Adipose tissue (tissue), 3 donors: ENCODE results near the gene MYRIP. TPM values are rescaled to one million over a fixed set of nuclear protein-coding genes. Genes with fewer than 3 reads are reported as not detected.

Experiments used
- H3K27ac ChIP-seq: one replicate; pipeline ENCODE4 v1.5.1; 2013; ENCODE audit warnings: low read depth, low read length
- WGBS, 3 donors: extraction: QIAGEN DNeasy Blood & Tissue Kit; methylation state at CpG; one replicate each; pipeline ENCODE4 v1.1.7; 2013; 5-methylcytosine and 5-hydroxymethylcytosine counted together
- polyA plus RNA-seq, 3 donors: library from polyadenylated mRNA; stranded (reverse); fragments of 200-250 nt; gene quantifications; one replicate each; pipeline ENCODE4 v1.2.3, GENCODE V29; 2013
- donor health status: healthy with polysubstance abuse.
- donor health status: Bipolar disorder and iron deficiency.
- donor health status: healthy.

MYRIP gene
- polyA plus RNA-seq, 3 donors = 1.1 to 3.1 (median 2.7) TPM

DNA sequence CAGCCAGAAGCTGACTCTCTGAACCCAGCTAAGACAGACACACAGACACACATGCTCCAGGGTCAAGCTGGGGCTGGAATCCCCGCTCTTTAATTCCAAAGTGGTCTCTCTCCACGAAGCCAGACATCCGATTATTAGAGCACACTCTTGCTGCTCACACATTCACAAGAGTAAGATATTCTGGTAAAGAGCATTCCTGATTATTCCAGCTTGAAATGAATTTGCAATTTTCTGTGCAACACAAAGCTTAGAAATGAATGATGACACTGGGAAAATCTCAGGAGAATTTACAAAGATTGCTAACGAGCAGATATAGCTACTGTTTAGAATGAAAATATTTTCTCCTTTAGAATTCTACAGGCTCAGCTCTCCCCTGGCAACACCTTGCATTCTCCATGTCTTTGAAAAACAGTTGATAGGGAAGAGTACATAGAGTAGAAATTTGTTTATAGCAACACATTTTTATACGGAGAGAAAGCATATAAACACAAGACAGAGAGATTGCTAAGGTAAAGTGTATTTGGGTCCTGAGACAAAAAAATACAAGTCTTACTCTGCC, 419.5 kb downstream of the MYRIP start:
- WGBS, 3 donors = 80 to 90% (median 81%) methylated on average over 5 of the region's 5 CpGs
- no peak overlapping the region for H3K27ac ChIP-seq

DNA sequence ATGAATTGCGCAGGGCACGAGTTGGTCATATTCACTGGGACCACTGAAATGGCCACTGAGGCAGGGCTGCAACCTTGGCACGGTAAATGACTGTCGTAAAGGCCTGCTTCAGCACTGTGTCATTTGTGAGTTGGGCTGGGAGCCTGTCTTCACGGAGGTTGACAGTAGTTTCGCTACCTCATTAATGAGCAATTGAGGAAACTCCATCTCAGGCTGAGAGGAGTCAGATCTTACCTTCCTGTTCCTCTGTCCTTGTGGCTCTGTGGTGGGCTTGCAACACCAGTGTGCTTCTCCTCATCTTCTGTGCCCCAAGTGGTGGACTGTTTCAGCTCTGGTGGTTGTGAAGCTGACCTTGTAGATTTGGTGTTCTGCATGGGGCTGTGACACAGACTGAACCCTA, 420.0 kb downstream of the MYRIP start:
- WGBS, 3 donors = 70 to 95% (median 78%) methylated on average over 6 of the region's 6 CpGs

DNA sequence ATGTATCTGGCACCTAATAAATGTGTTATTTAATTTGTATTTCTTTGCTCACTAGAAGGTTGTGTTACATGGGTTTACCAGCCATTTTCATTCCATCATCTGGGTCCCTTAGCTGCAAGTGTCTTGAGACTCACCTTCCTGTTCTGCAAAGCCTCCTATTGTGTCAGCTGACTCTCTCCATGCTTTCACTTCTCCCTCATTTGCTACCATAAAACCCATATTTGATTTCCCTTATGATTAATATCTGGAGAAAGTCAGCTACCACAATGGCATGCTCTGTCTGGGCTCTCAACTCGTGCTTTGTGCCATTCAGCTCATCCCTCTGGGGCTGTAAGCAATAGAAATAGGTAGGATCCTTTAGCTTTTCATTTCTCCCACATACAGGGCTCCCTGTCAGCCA, 420.6 kb downstream of the MYRIP start:
- WGBS, 3 donors = 74 to 83% (median 75%) methylated on average over 1 of the region's 1 CpG
- no peak overlapping the region for H3K27ac ChIP-seq

More for the DNA sequence above, 420.0 kb downstream of the MYRIP start:
- H3K27ac ChIP-seq = no peak overlapping the region

DNA sequence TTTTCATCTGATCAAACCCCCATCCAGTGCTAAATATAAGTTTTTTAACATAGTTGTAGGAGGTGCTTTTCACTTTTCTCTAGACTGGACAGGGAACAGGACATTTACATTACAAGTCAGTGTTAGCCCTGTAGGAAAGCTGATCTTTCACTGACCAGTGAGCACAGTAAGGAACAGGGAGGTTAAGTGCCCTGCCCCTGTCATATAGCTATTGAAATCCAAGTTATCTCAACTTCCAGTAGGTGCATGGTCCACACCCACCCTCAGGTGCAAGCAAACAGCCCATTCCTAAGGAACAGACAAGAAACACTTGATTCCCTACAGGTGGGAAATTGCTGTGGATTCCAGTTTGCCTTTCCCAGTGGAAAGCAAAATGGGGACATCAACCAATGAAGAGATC, 421.0 kb downstream of the MYRIP start:
- no peak overlapping the region for H3K27ac ChIP-seq

DNA sequence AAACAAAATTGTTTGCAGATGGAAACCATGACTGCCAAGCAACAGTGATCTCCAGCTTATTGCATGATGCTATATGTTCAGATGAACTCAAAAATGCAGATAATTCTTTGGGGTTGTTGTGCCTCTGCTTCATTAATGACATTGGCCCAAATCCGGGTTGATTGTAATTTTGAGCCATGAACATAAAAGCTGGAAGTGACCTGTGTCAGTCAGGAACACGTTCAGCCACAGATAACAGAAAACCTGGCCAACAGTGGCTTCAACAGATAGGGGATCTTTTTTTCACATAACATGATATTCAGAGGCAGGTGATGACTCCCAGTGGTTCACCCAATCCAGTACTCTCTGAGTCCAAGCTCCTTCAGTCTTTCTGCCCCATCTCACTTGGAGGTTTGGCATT, 423.2 kb downstream of the MYRIP start:
- 71 to 93% (median 85%) methylated on average over 2 of the region's 2 CpGs for WGBS, 3 donors
- no peak overlapping the region for H3K27ac ChIP-seq

DNA sequence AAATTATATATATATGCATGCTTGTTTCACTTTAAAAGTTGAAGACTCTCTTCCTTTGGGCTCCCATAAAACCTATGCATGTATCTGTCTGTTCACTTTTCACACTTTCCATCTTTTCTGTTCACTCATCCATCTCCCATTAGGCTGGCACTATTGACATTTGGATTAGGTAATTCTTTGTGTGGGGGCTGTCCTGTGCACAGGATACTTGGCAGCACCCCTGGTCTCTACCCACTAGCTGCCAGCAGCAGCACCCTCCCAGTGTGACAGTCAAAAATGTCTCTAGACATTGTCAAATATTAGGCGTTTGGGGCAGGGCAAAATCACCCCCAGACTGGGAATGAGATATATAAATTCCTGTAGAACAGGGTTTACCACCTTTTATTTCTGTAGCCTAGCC, 427.8 kb downstream of the MYRIP start:
- WGBS, 3 donors = 54 to 90% (median 87%) methylated on average over 1 of the region's 1 CpG

DNA sequence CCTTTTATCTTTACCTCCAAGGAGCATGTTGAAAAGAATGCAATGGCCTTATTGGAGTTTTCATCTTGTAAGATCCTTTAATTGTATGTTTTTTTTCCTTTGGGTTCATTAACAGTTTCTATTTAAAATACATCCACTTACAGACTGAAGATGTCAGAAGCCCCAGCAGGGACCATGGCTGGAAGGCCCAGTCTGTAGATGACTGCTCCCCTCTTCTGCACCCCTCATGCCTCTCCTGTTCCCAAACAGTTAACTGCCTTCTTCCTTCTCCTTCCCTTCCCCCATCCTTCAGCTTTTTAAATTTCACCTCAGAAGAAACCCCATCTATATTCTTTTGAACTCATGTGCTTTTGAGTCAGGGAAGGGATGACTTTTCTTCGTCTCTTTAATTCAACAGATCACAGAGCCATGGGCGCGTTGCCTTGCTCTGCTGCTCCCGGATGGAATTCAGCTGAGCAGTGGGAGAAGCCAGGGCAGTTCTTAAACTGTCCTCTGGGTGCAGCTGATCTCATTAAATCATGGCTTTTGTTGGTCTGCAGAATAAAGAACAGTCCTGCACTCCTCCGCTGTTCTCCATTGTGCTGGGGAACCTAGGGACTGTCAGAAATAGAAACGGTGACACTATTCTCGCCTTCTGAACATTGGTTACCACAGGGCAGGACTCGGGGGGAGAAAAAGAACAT, 428.6 kb downstream of the MYRIP start:
- WGBS, 3 donors = 63 to 78% (median 77%) methylated on average over 8 of the region's 8 CpGs
- no peak overlapping the region for H3K27ac ChIP-seq

More for the DNA sequence above, 427.8 kb downstream of the MYRIP start:
- no peak overlapping the region for H3K27ac ChIP-seq

DNA sequence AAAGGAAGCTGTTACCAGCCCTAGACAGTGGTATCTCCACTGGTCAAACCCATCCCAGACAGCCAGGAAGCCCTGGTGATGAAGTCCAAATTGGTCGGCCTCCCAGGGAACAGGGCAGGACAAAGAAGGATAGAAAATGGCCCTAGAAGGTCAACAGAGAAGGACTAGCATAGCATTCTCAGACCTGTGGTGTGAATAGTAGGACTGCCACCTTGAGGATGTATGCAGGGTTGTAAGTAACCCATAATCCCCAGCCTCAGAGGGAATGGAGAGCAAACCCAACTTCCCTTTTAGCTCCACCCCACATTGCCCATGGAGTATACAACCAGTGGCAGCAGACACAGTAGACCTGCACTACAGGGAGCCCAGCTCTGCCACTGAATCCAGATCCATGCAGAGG, 431.5 kb downstream of the MYRIP start:
- WGBS, 3 donors = 94 to 100% (median 100%) methylated on average over 1 of the region's 1 CpG
- H3K27ac ChIP-seq = no peak overlapping the region

DNA sequence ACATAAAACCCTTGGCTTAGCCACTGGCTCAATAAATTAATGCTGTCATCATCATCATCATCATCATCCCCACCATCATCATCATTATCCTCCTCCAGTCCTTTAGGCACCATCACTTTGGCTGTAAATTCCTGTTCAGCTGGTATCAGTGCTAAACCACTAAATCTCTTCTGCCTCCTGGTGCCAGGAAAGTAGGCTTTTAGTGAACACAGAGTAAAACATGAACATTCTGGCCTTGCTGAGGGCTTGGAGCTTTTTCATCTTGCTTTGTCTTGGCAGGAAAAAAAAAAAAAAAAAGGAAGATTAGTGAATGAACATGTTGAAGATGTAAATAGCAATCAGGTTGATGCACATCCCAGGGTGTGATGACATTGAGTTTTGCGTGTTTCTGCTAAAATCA, 432.8 kb downstream of the MYRIP start:
- WGBS, 3 donors = 93 to 95% (median 95%) methylated on average over 1 of the region's 1 CpG
- H3K27ac ChIP-seq = no peak overlapping the region

DNA sequence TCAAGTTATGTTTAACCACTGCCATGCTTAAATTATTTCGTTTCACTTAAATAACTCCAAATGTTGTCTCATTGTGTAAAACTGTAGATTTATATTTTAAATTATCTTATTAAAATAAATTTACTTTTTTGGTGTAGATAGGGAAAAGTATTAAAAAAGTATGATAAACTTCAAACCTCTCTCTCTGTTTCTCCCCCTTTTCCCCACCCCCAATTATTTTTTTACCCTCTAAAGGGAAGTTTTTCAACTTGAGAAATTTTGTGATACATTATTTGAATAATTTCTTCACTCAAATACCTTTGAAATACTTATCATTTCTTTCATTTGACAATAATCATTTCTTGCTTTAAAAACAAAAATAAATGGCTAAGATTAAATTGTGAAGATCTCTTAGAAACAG, 433.2 kb downstream of the MYRIP start:
- no peak overlapping the region for H3K27ac ChIP-seq

DNA sequence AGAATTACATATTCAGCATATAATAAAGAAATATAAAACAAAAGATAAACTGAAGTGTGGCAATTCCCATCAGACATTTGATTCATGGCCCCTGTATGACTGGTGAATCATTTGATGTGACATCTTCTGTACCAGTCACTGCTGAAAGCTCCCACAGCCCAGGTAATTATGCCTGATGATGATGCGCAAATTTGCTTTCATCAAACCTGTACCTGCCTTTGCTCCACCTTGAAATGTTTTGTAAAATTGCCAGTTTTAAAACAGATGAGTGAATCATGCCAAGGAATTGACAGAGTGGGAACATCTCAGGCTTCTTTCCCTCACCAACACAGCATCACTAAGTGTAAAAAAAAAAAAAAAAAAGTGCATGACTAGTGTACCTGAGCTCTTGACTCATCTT, 433.6 kb downstream of the MYRIP start:
- H3K27ac ChIP-seq = no peak overlapping the region
- 0 to 97% (median 39%) methylated on average over 1 of the region's 1 CpG for WGBS, 3 donors

More for the DNA sequence above, 433.2 kb downstream of the MYRIP start:
- WGBS, 3 donors = 84 to 93% (median 90%) methylated on average over 1 of the region's 1 CpG

DNA sequence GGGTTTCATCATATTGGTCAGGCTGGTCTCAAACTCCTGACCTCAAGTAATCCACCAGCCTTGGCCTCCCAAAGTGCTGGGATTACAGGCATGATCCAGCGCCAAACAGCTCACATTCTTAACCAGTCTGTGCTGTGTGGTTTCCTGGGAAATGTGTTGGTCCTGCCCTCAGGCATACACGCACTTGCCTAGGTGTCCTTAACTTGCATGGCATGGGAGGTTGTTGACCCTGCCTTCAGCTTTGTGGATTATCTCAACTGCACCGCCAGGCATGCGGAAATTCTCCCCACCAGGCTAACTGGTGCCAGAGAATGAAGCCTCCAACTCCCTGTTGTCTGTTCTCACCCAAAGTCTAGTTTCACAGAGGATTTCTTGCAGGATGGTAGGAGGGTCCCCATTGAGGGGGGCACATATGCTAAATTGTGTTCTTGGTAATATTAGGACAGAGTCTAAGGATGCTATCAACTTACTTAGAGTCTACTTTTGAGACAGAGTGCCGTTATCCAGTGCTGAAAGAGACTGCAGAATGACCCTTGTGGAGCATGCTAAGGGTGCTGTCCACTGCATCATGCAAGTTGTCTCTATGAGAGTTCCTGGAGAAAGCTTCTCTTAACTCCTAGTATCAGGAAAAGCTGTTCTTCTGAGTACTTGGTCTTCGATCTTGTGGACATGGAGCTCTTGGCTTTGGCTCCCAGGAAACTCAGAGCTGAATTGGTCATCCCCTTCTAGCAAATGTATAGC, 438.5 kb downstream of the MYRIP start:
- 92 to 95% (median 94%) methylated on average over 6 of the region's 6 CpGs for WGBS, 3 donors

DNA sequence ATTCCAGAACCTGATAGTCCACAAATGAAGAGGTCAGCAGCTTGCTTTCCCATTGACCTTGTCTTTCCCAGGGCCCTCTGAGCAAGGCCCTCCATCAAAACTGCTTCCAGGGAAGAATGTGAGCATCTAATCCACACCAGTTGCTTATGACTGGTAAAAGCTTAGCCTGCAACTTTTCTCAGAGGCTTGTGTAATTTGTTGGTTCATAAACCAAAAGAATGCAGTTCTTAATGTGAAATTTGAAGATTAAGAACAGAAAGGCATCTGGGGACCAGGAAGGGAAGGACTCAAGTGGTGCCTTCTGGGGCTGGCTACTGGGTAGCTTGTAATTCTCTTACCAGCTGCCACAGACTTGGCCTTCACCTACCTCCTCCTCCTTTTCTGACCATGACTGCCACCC, 439.2 kb downstream of the MYRIP start:
- no peak overlapping the region for H3K27ac ChIP-seq

More for the DNA sequence above, 438.5 kb downstream of the MYRIP start:
- H3K27ac ChIP-seq = no peak overlapping the region

DNA sequence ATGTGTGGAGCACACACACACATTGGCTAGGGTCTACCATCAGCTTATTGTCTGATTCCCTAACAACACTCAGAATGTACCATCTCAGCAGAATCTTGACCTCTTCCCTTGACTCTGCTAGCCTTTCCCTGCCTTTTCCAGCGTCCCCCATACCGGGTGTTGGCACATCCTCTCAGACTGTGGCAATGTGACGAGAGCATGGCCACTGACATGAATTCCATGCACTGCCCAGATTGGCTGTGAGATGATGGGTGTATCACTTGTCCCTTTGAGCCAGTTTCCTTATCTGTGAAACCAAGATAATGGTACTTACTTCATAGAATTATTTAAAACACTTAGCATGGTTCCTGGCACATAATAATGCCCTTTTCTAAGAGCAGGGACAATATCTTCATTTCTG, 439.8 kb downstream of the MYRIP start:
- H3K27ac ChIP-seq = no peak overlapping the region
- 88 to 92% (median 89%) methylated on average over 3 of the region's 3 CpGs for WGBS, 3 donors

DNA sequence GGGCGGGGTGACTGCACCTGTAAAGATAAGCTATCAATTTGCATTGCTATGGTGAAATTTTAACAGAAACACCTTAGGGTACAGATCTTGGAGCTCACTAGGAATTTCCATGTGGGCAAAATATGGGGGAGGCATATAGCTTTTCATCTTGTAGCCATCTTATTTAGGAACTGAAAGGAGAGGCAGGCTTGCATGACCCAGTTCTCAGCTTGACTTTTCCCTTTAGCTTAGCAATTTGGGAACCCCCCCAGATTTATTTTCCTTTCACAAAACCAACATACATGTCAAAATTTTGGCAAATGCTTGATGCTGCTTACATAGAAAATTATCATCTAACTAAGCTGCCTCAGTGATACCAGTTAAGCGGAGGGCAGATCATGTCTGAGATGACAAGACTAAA, 445.1 kb downstream of the MYRIP start:
- H3K27ac ChIP-seq = no peak overlapping the region
- WGBS, 3 donors = 68 to 96% (median 94%) methylated on average over 2 of the region's 2 CpGs

DNA sequence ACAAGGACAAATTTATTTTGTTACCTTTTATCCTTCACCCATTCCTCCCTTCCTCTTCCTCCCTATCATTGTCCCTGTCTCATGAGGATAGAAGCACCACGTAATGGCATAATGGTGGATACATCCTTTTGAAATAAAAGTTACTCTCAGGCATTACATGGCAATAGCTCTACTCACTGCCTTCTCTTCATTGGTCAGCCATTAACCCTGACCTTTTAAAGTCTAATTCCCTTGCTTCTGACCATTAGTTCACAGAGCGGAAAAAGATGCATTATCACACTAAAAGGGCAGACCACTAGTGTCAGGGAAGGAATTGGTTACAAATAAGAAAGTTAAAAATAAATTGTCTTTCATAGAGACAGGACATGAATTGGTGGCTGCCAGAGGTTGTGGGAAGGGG, 445.5 kb downstream of the MYRIP start:
- 74 to 91% (median 78%) methylated on average over 2 of the region's 2 CpGs for WGBS, 3 donors
- H3K27ac ChIP-seq = no peak overlapping the region

DNA sequence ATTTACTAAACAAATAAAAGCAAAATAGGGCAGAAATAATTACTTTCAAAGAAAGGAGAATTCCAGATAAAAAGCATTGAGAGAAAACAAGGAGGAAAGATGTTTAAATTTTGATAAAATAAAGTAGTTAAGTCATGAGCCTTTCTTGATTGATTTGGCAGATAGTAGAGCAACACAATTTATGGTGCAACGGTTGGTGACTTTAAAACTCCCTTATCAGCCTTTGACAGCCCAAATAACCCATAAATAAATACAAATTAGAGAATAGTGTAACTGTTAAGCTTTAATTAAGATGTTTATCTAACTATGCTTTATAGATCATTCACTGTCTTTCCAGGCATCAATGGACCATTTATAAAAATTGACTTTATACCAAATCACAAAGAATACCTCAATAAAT, 446.1 kb downstream of the MYRIP start:
- H3K27ac ChIP-seq = no peak overlapping the region
- 24 to 57% (median 39%) methylated on average over 1 of the region's 1 CpG for WGBS, 3 donors

DNA sequence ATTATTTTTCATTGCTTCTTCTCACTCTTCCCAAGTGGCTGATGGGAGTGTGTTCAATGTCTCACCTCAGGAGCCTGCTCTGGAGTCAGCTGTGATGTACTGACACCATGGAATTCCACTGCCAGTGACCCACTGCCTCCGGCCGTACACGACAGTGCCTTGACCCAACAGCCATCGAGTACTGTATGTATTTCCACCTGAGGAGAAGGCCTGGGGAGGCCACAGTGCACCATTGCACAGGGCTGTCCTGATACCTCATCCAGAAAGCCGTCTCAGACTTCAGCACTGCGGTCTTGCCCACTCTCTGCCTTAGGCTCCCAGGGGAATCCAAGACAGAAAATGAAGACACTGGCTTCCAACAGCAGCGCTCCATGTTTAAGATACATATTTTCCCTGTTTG, 448.7 kb downstream of the MYRIP start:
- no peak overlapping the region for H3K27ac ChIP-seq
- 93 to 94% (median 94%) methylated on average over 7 of the region's 7 CpGs for WGBS, 3 donors

DNA sequence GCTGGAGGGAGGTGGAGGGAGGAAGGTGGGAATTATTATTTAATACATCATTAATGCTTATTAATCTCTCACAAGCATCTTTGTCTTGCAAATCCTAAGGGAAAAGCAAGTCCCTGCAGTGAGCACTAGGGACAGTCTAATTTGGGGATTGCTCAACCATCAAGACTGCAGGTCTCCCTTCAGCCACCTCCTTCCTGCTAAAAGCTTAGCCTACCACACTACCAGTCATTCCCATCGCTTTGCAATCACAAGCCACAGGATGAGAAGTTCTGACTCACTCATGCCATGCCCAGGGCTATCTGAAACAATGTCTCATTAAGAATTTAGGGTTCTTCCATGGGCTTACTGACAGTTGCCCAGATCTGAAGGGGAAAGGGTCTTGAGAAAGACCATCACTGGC, 449.1 kb downstream of the MYRIP start:
- no peak overlapping the region for H3K27ac ChIP-seq
- 60 to 81% (median 77%) methylated on average over 1 of the region's 1 CpG for WGBS, 3 donors

DNA sequence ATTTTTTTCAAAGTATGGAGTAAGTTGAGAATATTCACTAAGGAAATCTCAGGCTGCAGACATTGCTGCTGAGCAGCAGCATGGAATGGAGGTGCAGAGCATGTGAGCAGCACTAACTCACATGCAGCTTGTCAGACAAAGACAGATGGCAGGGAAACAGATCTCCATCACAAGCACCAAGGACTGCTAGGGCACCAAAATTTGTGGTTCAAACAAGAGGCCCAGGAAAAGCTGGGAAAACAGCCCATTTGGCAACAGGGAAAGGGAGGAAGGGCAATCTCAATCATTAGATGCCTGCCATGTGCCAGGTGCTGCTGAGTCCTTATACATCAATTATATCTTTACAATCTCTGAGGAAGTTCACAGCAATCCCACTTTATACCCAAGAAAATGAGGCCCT, 452.9 kb downstream of the MYRIP start:
- no peak overlapping the region for H3K27ac ChIP-seq
